T47D (cell line): ENCODE results near the gene CCN6.

Experiments used
- DNase-seq, 2 experiments: peaks; one replicate each; pipeline versions ENCODE4 v3.0.0 to v3.0.0-alpha.2; 2011 to 2012; ENCODE audit warnings: low read depth in 1 of 2, low spot score in 1 of 2
- JUND ChIP-seq: IDR thresholded peaks from 2 replicates; pipeline ENCODE4 v1.6.1; 2012; ENCODE audit warnings: low read depth
- in situ Hi-C: cut with HindIII; loops from 2 replicates; pipeline ENCODE4 v1.10.0; 2016; ENCODE audit warnings: low sequenced_read_pairs, low pct_unique_long_range_greater_than_20kb

Gene CCN6

GRCh38 chr6:112118034-112118433, 64.1 kb downstream of the CCN6 start:
- no peak for TF ChIP-seq JUND
- DNase-seq: no peak
- in situ Hi-C loops: no loop called here
